Nasal cavity respiratory epithelium epithelial cell of viscerocranial mucosa (primary cell): ENCODE measurements around the gene DCBLD2. TPM values are rescaled to one million over a fixed set of nuclear protein-coding genes. Genes with fewer than 3 reads are reported as not detected.

Experiments
- total RNA-seq: library from RNA; depleted of rRNA; stranded (reverse); fragments of >200 nt; gene quantifications from 2 replicates; pipeline ENCODE4 v1.2.3, GENCODE V29; 2014

DCBLD2 gene, protein sequence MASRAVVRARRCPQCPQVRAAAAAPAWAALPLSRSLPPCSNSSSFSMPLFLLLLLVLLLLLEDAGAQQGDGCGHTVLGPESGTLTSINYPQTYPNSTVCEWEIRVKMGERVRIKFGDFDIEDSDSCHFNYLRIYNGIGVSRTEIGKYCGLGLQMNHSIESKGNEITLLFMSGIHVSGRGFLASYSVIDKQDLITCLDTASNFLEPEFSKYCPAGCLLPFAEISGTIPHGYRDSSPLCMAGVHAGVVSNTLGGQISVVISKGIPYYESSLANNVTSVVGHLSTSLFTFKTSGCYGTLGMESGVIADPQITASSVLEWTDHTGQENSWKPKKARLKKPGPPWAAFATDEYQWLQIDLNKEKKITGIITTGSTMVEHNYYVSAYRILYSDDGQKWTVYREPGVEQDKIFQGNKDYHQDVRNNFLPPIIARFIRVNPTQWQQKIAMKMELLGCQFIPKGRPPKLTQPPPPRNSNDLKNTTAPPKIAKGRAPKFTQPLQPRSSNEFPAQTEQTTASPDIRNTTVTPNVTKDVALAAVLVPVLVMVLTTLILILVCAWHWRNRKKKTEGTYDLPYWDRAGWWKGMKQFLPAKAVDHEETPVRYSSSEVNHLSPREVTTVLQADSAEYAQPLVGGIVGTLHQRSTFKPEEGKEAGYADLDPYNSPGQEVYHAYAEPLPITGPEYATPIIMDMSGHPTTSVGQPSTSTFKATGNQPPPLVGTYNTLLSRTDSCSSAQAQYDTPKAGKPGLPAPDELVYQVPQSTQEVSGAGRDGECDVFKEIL
- total RNA-seq: 98.1 and 181 TPM in 2 replicates

DNA sequence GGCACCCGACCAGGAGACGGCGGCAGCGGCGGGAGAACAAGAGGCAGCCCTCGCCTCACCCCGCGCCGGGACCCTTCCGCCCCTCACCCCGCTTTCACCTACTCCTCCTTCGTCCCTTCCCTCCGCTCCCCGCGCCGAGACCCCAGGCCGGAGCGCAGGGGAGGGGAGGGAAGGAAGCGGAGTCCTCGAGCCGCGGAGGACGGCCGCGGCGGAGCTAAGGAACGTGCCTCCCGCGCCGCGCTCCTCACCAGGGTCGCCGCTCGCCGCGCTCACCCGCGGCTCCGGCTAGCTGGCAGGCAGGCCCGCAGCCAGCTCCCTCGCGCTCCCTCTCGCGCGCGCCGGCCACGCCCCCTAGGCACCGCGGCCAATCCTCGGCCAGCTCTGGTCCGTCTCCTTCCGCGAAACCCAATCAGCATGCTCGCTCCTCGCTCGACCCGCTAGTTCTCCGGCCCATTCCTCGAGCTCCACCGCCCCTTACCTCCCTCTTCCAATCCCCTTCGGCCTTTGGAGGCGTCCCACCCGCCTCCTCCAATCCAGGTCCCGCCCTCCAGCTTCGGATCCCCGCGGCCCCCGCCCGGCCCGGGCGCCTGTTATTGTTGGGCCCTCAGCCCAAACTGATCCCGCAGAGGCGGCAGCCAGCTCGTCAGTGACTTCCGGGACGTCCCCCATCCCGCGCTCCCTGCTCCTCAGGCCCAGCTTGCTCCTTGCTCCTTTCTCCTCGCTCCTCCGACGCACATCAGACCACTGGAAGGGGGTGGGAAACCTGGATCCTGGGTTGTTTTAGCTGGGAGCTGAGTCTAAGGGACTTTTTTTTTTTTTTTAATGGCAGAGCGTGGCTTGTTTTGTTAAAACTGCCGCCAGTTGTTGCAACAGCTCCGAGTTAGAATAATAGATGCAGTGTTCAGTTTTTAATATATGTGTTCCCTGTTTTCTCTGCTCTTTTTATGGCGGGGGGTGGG lies at the start of gene DCBLD2:
TSS of gene DCBLD2 (minus strand) at position 304 of the 959 bp plus-strand sequence. CDS start 369 bp downstream, outside the sequence.

DNA sequence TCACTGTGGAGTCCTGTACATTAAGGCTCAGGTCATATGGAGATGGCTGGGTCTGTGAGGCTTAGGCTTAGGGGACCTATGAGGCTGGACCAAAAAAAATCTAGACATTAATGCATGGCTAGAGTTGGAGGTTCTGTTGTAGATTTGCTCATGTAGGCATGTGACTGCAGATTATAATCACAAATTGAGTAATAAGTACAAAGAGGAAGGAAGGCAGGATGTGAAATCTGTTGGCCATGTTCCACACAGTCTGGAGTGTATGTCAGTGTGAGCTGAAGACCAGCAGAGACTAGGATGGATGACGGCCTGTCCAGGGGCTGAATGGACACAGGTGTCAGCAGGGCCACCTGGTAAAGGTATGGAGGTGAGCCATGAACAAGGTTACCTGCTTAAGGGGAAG lies 138.4 kb downstream of the DCBLD2 start, which contains the start of gene ST3GAL6:
TSS of gene ST3GAL6 (plus strand) at position 265 of the 400 bp plus-strand sequence. CDS start 5,101 bp downstream, outside the sequence.

Other genes with a start within 250 kb of the DCBLD2 start
- gene ST3GAL6, start 138.4 kb downstream of the DCBLD2 start, total RNA-seq: 1.4 and 4.3 TPM in 2 replicates